ENCODE measurements around the gene SETD1B. TPM values are rescaled to one million over a fixed set of nuclear protein-coding genes. Genes with fewer than 3 reads are reported as not detected.

SETD1B gene
- total RNA-seq, 3 donors from 2014 or later, result 4.2 to 7.9 (median 6.1) TPM

GRCh38 chr12:121838126-121838525, 34.3 kb downstream of the SETD1B start:
- Histone ChIP-seq H3K27ac (no peak overlapping the region), H3K36me3 (no peaks in the 10 kb centered on the region), H3K4me1 (no peaks in the 10 kb centered on the region), H3K9me3 (no peaks in the 10 kb centered on the region), H3K27me3 (no peaks in the 10 kb centered on the region), H3K4me3 (no peak overlapping the region)
- intact Hi-C loops (cut with DNase I; ENCODE audit: low total_unique reads), result no loop called here
- TF ChIP-seq CTCF (IDR thresholded peaks at IDR 0.05) (no peak), POLR2AphosphoS5 (IDR thresholded peaks at IDR 0.05) (no peak), POLR2A (IDR thresholded peaks at IDR 0.05) (no peak)
- no peak for DNase-seq (ENCODE audit: low spot score in 2 of 2)

- Histone ChIP-seq H3K9me3 (no peaks in the 10 kb centered on the region), H3K27ac (peak overlapping the region; percentile 62 to 78), H3K27me3 (no peaks in the 10 kb centered on the region), H3K36me3 (no peaks in the 10 kb centered on the region), H3K4me3 (peak overlapping the region; percentile 45 to 68 (median 64)), H3K4me1 (no peaks in the 10 kb centered on the region)
- intact Hi-C loops (cut with DNase I; ENCODE audit: low total_unique reads), result no loop called here
- DNase-seq (ENCODE audit: low spot score in 2 of 2), result peak; percentile 99 to 100
- TF ChIP-seq CTCF (IDR thresholded peaks at IDR 0.05), result peak in 2 of 3 donors; percentile 37 to 50
- TF ChIP-seq POLR2A (IDR thresholded peaks at IDR 0.05), result no peak
- peak in 2 of 3 donors; percentile 20 to 43 for TF ChIP-seq POLR2AphosphoS5 (IDR thresholded peaks at IDR 0.05)
These were observed 35.5 kb downstream of the SETD1B start for GRCh38 chr12:121839106-121839992.

- intact Hi-C loops (cut with DNase I; ENCODE audit: low total_unique reads), result no loop called here
- no peaks in the 10 kb centered on the region for H3K27me3 ChIP-seq
- no peaks in the 10 kb centered on the region for H3K4me1 ChIP-seq
- no peak for TF ChIP-seq POLR2A (IDR thresholded peaks at IDR 0.05)
- no peak for TF ChIP-seq POLR2AphosphoS5 (IDR thresholded peaks at IDR 0.05)
- no peak for TF ChIP-seq CTCF (IDR thresholded peaks at IDR 0.05)
- peak overlapping the region; percentile 45 to 68 (median 64) for H3K4me3 ChIP-seq
- peak overlapping the region; percentile 62 to 78 for H3K27ac ChIP-seq
- H3K36me3 ChIP-seq, result no peaks in the 10 kb centered on the region
- no peaks in the 10 kb centered on the region for H3K9me3 ChIP-seq
- DNase-seq (ENCODE audit: low spot score in 2 of 2), result no peak
These were observed 36.4 kb downstream of the SETD1B start for GRCh38 chr12:121839993-121840761.

- no peaks in the 10 kb centered on the region for H3K9me3 ChIP-seq
- H3K27ac ChIP-seq, result no peak overlapping the region
- DNase-seq (ENCODE audit: low spot score in 2 of 2), result no peak
- H3K4me1 ChIP-seq, result no peaks in the 10 kb centered on the region
- TF ChIP-seq CTCF (IDR thresholded peaks at IDR 0.05) (no peak), POLR2AphosphoS5 (IDR thresholded peaks at IDR 0.05) (no peak), POLR2A (IDR thresholded peaks at IDR 0.05) (no peak)
- intact Hi-C loops (cut with DNase I; ENCODE audit: low total_unique reads), result no loop called here
- no peak overlapping the region for H3K4me3 ChIP-seq
- no peaks in the 10 kb centered on the region for H3K27me3 ChIP-seq
- H3K36me3 ChIP-seq, result no peaks in the 10 kb centered on the region
These were observed 39.6 kb downstream of the SETD1B start for GRCh38 chr12:121843236-121843982.
